NK-92 (cell line): ENCODE results near the gene TSPAN15.
"Not testable (repeated sequence)": the region's sequence is repeated elsewhere in the genome, so short reads cannot be mapped to it uniquely, and the experiment has no call there.

Source experiments
- DNase-seq: peaks from one replicate; lab custom pipeline; 2025; ENCODE audit not compliant: unreplicated experiment; lab: John Stamatoyannopoulos, UW

Gene TSPAN15

GRCh38 chr10:69445041-69445440 lies 6.2 kb upstream of the TSPAN15 start:
- DNase-seq = no peak

- DNase-seq = no peak
These were observed 5.0 kb upstream of the TSPAN15 start for GRCh38 chr10:69446229-69446628.

GRCh38 chr10:69446650-69447151 lies 4.6 kb upstream of the TSPAN15 start:
- no peak for DNase-seq

GRCh38 chr10:69449841-69450240 lies 1.4 kb upstream of the TSPAN15 start:
- no peak for DNase-seq

GRCh38 chr10:69450395-69450794 lies 870 bp upstream of the TSPAN15 start:
- DNase-seq = not testable (repeated sequence)

- no peak for DNase-seq
These were observed 553 bp downstream of the TSPAN15 start for GRCh38 chr10:69451784-69452251.

GRCh38 chr10:69452676-69453415 lies 1.6 kb downstream of the TSPAN15 start:
- DNase-seq = no peak

- no peak for DNase-seq
These were observed 2.5 kb downstream of the TSPAN15 start for GRCh38 chr10:69453795-69454194.

GRCh38 chr10:69455006-69455763 lies 3.9 kb downstream of the TSPAN15 start:
- DNase-seq = no peak

- no peak for DNase-seq
These were observed 5.8 kb downstream of the TSPAN15 start for GRCh38 chr10:69456880-69457693.

GRCh38 chr10:69457771-69458237 lies 6.5 kb downstream of the TSPAN15 start:
- no peak for DNase-seq

- no peak for DNase-seq
These were observed 7.3 kb downstream of the TSPAN15 start for GRCh38 chr10:69458430-69459100.

GRCh38 chr10:69459101-69459790 lies 8.0 kb downstream of the TSPAN15 start:
- DNase-seq = no peak

GRCh38 chr10:69459893-69460575 lies 8.8 kb downstream of the TSPAN15 start:
- no peak for DNase-seq

- no peak for DNase-seq
These were observed 9.4 kb downstream of the TSPAN15 start for GRCh38 chr10:69460576-69461242.

- DNase-seq = no peak
These were observed 10.2 kb downstream of the TSPAN15 start for GRCh38 chr10:69461243-69462025.

- no peak for DNase-seq
These were observed 12.6 kb downstream of the TSPAN15 start for GRCh38 chr10:69463886-69464285.

GRCh38 chr10:69464401-69464800 lies 13.1 kb downstream of the TSPAN15 start:
- DNase-seq = no peak
